HepG2 (cell line): ENCODE measurements around the gene FNDC3B.

Experiments
- EZH2 ChIP-seq: conservative IDR thresholded peaks from 2 replicates; pipeline ENCODE4 v1.6.1; 2012; ENCODE audit warnings: mild to moderate bottlenecking, low read depth, low read length, moderate library complexity
- RFX5 ChIP-seq: IDR thresholded peaks from 2 replicates; pipeline ENCODE4 v1.6.1; 2011; ENCODE audit warnings: low read depth, low read length, improper control_type of control experiment
- ZNF256 ChIP-seq: sonication (generic); formaldehyde crosslinking; conservative IDR thresholded peaks from 2 replicates; pipeline ENCODE4 v1.4.0; 2020; ENCODE audit warnings: missing genetic modification reagents
- TF ChIP-seq, protein P1 (sequence below): sonication (generic); formaldehyde crosslinking; IDR thresholded peaks from 2 replicates; pipeline ENCODE4 v1.5.0; 2020; ENCODE audit warnings: mild to moderate bottlenecking, missing genetic modification reagents, moderate library complexity
- TF ChIP-seq, protein P2 (sequence below): sonication (generic); formaldehyde crosslinking; IDR thresholded peaks from 2 replicates; pipeline ENCODE4 v1.4.0; 2020; ENCODE audit warnings: missing genetic modification reagents, mild to moderate bottlenecking, borderline replicate concordance

DNA sequence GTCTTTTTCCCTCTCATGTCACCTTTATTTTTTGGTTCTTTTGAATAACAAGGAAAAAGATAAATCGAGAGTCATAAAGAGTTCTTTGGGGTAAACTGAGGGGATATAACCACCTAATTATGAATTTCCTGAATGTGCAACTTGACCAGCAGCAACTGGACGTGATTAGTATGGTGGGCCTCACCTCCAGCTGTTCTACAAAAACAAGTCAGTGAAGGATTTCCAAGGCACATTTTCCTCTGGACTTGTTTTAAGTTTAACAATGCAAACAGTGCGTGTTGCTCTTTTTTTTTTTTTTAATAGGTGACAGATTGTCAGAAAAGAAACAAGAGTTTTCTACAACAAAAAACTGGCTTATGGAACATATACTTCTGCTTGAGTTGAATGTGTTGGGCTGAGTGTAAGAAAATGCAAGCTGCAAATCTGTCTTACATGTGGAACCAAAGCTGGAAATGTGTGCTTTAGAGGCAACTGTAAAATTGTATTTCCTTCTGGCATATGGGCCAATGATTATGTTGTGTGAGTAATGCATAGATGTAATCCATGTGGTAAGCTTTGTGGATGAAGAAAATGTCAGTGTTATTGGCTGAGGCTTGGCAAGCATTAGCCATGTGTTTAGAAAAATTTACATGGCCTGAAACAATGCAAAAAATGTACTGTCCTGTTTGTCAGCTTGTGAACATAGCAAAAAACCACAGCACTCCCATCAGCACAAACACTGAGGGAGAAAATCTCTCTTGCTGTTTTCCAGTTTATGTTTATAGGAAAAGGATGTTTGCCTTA is 44.5 kb upstream of the FNDC3B start:
- TF ChIP-seq, protein P1, sequence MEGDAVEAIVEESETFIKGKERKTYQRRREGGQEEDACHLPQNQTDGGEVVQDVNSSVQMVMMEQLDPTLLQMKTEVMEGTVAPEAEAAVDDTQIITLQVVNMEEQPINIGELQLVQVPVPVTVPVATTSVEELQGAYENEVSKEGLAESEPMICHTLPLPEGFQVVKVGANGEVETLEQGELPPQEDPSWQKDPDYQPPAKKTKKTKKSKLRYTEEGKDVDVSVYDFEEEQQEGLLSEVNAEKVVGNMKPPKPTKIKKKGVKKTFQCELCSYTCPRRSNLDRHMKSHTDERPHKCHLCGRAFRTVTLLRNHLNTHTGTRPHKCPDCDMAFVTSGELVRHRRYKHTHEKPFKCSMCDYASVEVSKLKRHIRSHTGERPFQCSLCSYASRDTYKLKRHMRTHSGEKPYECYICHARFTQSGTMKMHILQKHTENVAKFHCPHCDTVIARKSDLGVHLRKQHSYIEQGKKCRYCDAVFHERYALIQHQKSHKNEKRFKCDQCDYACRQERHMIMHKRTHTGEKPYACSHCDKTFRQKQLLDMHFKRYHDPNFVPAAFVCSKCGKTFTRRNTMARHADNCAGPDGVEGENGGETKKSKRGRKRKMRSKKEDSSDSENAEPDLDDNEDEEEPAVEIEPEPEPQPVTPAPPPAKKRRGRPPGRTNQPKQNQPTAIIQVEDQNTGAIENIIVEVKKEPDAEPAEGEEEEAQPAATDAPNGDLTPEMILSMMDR (CRISPR knock-in tag): no peak
- TF ChIP-seq EZH2 (no peak), RFX5 (no peak), ZNF256 (CRISPR knock-in tag) (no peak)
- TF ChIP-seq, protein P2, sequence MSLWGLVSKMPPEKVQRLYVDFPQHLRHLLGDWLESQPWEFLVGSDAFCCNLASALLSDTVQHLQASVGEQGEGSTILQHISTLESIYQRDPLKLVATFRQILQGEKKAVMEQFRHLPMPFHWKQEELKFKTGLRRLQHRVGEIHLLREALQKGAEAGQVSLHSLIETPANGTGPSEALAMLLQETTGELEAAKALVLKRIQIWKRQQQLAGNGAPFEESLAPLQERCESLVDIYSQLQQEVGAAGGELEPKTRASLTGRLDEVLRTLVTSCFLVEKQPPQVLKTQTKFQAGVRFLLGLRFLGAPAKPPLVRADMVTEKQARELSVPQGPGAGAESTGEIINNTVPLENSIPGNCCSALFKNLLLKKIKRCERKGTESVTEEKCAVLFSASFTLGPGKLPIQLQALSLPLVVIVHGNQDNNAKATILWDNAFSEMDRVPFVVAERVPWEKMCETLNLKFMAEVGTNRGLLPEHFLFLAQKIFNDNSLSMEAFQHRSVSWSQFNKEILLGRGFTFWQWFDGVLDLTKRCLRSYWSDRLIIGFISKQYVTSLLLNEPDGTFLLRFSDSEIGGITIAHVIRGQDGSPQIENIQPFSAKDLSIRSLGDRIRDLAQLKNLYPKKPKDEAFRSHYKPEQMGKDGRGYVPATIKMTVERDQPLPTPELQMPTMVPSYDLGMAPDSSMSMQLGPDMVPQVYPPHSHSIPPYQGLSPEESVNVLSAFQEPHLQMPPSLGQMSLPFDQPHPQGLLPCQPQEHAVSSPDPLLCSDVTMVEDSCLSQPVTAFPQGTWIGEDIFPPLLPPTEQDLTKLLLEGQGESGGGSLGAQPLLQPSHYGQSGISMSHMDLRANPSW (CRISPR knock-in tag): no peak
